ENCODE data around the gene LUC7L.
"Not testable (repeated sequence)": the region's sequence is repeated elsewhere in the genome, so short reads cannot be mapped to it uniquely, and the experiment has no call there.

LUC7L gene

GRCh38 chr16:230351-230750 lies 1.1 kb upstream of the LUC7L start:
- DNase-seq (ENCODE audit: low read depth in 2 of 3, low spot score in 2 of 3): not testable (repeated sequence)

- DNase-seq (ENCODE audit: low read depth in 2 of 3, low spot score in 2 of 3): no peak
Measured at GRCh38 chr16:229731-230281, 557 bp upstream of the LUC7L start.

GRCh38 chr16:228151-228851 lies 948 bp downstream of the LUC7L start:
- no peak for DNase-seq (ENCODE audit: low read depth in 2 of 3, low spot score in 2 of 3)

GRCh38 chr16:220021-220420 lies 9.2 kb downstream of the LUC7L start:
- DNase-seq (ENCODE audit: low read depth in 2 of 3, low spot score in 2 of 3): no peak

GRCh38 chr16:212999-213398 lies 16.2 kb downstream of the LUC7L start:
- no peak for DNase-seq (ENCODE audit: low read depth in 2 of 3, low spot score in 2 of 3)

GRCh38 chr16:211631-212180 lies 17.5 kb downstream of the LUC7L start:
- DNase-seq (ENCODE audit: low read depth in 2 of 3, low spot score in 2 of 3): not testable (repeated sequence)

GRCh38 chr16:209359-209758 lies 19.9 kb downstream of the LUC7L start:
- not testable (repeated sequence) for DNase-seq (ENCODE audit: low read depth in 2 of 3, low spot score in 2 of 3)

GRCh38 chr16:204046-204445 lies 25.2 kb downstream of the LUC7L start:
- DNase-seq (ENCODE audit: low read depth in 2 of 3, low spot score in 2 of 3): not testable (repeated sequence)

- no peak for DNase-seq (ENCODE audit: low read depth in 2 of 3, low spot score in 2 of 3)
Measured at GRCh38 chr16:203246-203645, 26.0 kb downstream of the LUC7L start.

GRCh38 chr16:200388-200787 lies 28.9 kb downstream of the LUC7L start:
- no peak for DNase-seq (ENCODE audit: low read depth in 2 of 3, low spot score in 2 of 3)

- DNase-seq (ENCODE audit: low read depth in 2 of 3, low spot score in 2 of 3): no peak
Measured at GRCh38 chr16:194516-194915, 34.7 kb downstream of the LUC7L start.

- DNase-seq (ENCODE audit: low read depth in 2 of 3, low spot score in 2 of 3): no peak
Measured at GRCh38 chr16:193441-193840, 35.8 kb downstream of the LUC7L start.

GRCh38 chr16:192686-193085 lies 36.6 kb downstream of the LUC7L start:
- no peak for DNase-seq (ENCODE audit: low read depth in 2 of 3, low spot score in 2 of 3)

- no peak for DNase-seq (ENCODE audit: low read depth in 2 of 3, low spot score in 2 of 3)
Measured at GRCh38 chr16:191831-192230, 37.4 kb downstream of the LUC7L start.

GRCh38 chr16:189604-190186 lies 39.6 kb downstream of the LUC7L start:
- no peak for DNase-seq (ENCODE audit: low read depth in 2 of 3, low spot score in 2 of 3)

GRCh38 chr16:188674-189073 lies 40.6 kb downstream of the LUC7L start:
- DNase-seq (ENCODE audit: low read depth in 2 of 3, low spot score in 2 of 3): no peak

- DNase-seq (ENCODE audit: low read depth in 2 of 3, low spot score in 2 of 3): no peak
Measured at GRCh38 chr16:187330-187729, 41.9 kb downstream of the LUC7L start.

- no peak for DNase-seq (ENCODE audit: low read depth in 2 of 3, low spot score in 2 of 3)
Measured at GRCh38 chr16:185691-186090, 43.6 kb downstream of the LUC7L start.

GRCh38 chr16:185213-185612 lies 44.0 kb downstream of the LUC7L start:
- no peak for DNase-seq (ENCODE audit: low read depth in 2 of 3, low spot score in 2 of 3)

GRCh38 chr16:183005-183404 lies 46.2 kb downstream of the LUC7L start:
- DNase-seq (ENCODE audit: low read depth in 2 of 3, low spot score in 2 of 3): no peak

GRCh38 chr16:181565-182021 lies 47.7 kb downstream of the LUC7L start:
- DNase-seq (ENCODE audit: low read depth in 2 of 3, low spot score in 2 of 3): peak in 2 of 3 experiments; percentile 84 to 94

Data from activated CD8-positive, alpha-beta memory T cell treated with anti-CD3 and anti-CD28 coated beads for 48 hours (primary cell).